HCT116 (cell line): ENCODE data around the gene HTR1A. TPM values are rescaled to one million over a fixed set of nuclear protein-coding genes. Genes with fewer than 3 reads are reported as not detected.

Experiments used
- ATAC-seq: fragments of 200-7000 bp; cut with Tn5 transposase; 2 replicates; pipeline ENCODE4 v1.9.1; 2020; ENCODE audit warnings: mild to moderate bottlenecking, moderate library complexity
- BruUV-seq: library from RNA; stranded (reverse); fragments of 400-500 nt; replicated peaks from 2 replicates; lab custom pipeline; 2021; lab: Mats Ljungman, UMichigan
- CTCF ChIA-PET: fragments of 300-600 bp; sonication (Branson Sonifier 250); formaldehyde crosslinking; loops from one replicate; lab custom pipeline; 2021; ENCODE audit warnings: antibody characterized with exemption; lab: Charles Lee
- POLR2A ChIA-PET: fragments of 300-600, 350-600 bp; sonication (Branson Sonifier 250); formaldehyde crosslinking; loops from one replicate; lab custom pipeline; 2021; ENCODE audit warnings: antibody characterized with exemption; lab: Charles Lee
- RAD21 ChIA-PET, 2 experiments: fragments of 300-600 bp; sonication (Branson Sonifier 250); formaldehyde crosslinking; loops; one replicate each; lab custom pipeline; 2023; ENCODE audit warnings: low total read pairs in 2 of 2; ENCODE audit not compliant: uncharacterized antibody in 2 of 2, unreplicated experiment in 2 of 2, low non-redundant PET in 1 of 2; lab: Charles Lee
- DNase-seq: peaks from one replicate; pipeline ENCODE4 v3.0.0-alpha.2; 2010; ENCODE audit warnings: low read depth, low spot score
- H2AFZ ChIP-seq: fragments of 200-600 bp; shearing (Covaris generic), sonication (generic); 2 replicates; pipeline ENCODE4 v1.6.1; 2017; ENCODE audit warnings: low read depth, mixed run types, mixed read lengths, antibody characterized with exemption, low read length; ENCODE audit not compliant: poor library complexity, severe bottlenecking
- H3K27ac ChIP-seq: 2 replicates; pipeline ENCODE4 v1.5.1; 2012; ENCODE audit warnings: low read depth, low read length
- H3K27me3 ChIP-seq: fragments of 200-600 bp; sonication (generic); 2 replicates; pipeline ENCODE4 v1.6.1; 2016; ENCODE audit warnings: mixed run types, low read length, mixed read lengths; ENCODE audit not compliant: insufficient read depth
- H3K36me3 ChIP-seq, 2 experiments: fragments of 200-500 bp in 1 of 2; fragments of 200-600 bp in 1 of 2; sonication (Bioruptor generic) in 1 of 2; sonication (generic) in 1 of 2; 2 replicates each; pipeline versions ENCODE4 v1.5.1 to v1.6.1; 2014 to 2016; ENCODE audit warnings: low read length in 2 of 2, inconsistent platforms in 1 of 2, mixed read lengths in 1 of 2, mixed run types in 1 of 2; ENCODE audit not compliant: insufficient read depth in 2 of 2, control insufficient read depth in 1 of 2
- H3K4me1 ChIP-seq, 2 experiments: fragments of 200-600 bp in 1 of 2; sonication (generic) in 1 of 2; 2 replicates each; pipeline versions ENCODE4 v1.5.1 to v1.6.1; 2012 to 2017; ENCODE audit warnings: low read length in 2 of 2, inconsistent platforms in 1 of 2, mild to moderate bottlenecking in 1 of 2, mixed read lengths in 1 of 2, mixed run types in 1 of 2, moderate library complexity in 1 of 2; ENCODE audit not compliant: insufficient read depth in 2 of 2, control insufficient read depth in 1 of 2
- H3K4me2 ChIP-seq: fragments of 200-600 bp; sonication (generic); 2 replicates; pipeline ENCODE4 v1.6.1; 2017; ENCODE audit warnings: mixed run types, low read length, mixed read lengths
- H3K4me3 ChIP-seq, 2 experiments: fragments of 200-600 bp in 1 of 2; sonication (generic) in 1 of 2; replicated peaks in 1 of 2; 2 replicates each; pipeline ENCODE4 v1.5.1; 2011 to 2016; ENCODE audit warnings: low read length in 2 of 2, control low read depth in 1 of 2, low read depth in 1 of 2, mild to moderate bottlenecking in 1 of 2, mixed read lengths in 1 of 2, mixed run types in 1 of 2
- H3K79me2 ChIP-seq: fragments of 200-600 bp; sonication (generic); 2 replicates; pipeline ENCODE4 v1.6.1; 2017; ENCODE audit warnings: mild to moderate bottlenecking, mixed run types, low read length, moderate library complexity, mixed read lengths; ENCODE audit not compliant: insufficient read depth
- H3K9ac ChIP-seq: fragments of 200-600 bp; sonication (generic); 2 replicates; pipeline ENCODE4 v1.6.1; 2016; ENCODE audit warnings: low read length, mixed read lengths
- H3K9me2 ChIP-seq: fragments of 200-600 bp; sonication (generic), shearing (Covaris generic); 2 replicates; pipeline ENCODE4 v1.6.1; 2017; ENCODE audit warnings: mixed run types, mild to moderate bottlenecking, moderate library complexity; ENCODE audit not compliant: insufficient read depth
- H3K9me3 ChIP-seq, 2 experiments: fragments of 200-500 bp in 1 of 2; fragments of 200-600 bp in 1 of 2; sonication (Bioruptor generic) in 1 of 2; sonication (generic) in 1 of 2; 2 replicates each; pipeline ENCODE4 v1.6.1; 2014 to 2017; ENCODE audit warnings: low read length in 2 of 2, mixed read lengths in 2 of 2, inconsistent platforms in 1 of 2, low read depth in 1 of 2, mild to moderate bottlenecking in 1 of 2, mixed run types in 1 of 2, moderate library complexity in 1 of 2; ENCODE audit not compliant: control insufficient read depth in 1 of 2, insufficient read depth in 1 of 2
- H4K20me1 ChIP-seq: fragments of 200-600 bp; sonication (generic), shearing (Covaris generic); 2 replicates; pipeline ENCODE4 v1.6.1; 2017; ENCODE audit warnings: mixed run types, mild to moderate bottlenecking, moderate library complexity; ENCODE audit not compliant: insufficient read depth
- CBX3 ChIP-seq: IDR thresholded peaks from 2 replicates; pipeline ENCODE4 v1.6.1; 2012; ENCODE audit warnings: low read depth
- CEBPB ChIP-seq: IDR thresholded peaks from 2 replicates; pipeline ENCODE4 v1.6.1; 2012; ENCODE audit warnings: low read depth
- FOSL1 ChIP-seq: IDR thresholded peaks from 2 replicates; pipeline ENCODE4 v1.6.1; 2012; ENCODE audit warnings: low read depth
- JUND ChIP-seq: IDR thresholded peaks from 2 replicates; pipeline ENCODE4 v1.6.1; 2012
- MAX ChIP-seq: IDR thresholded peaks from 2 replicates; pipeline ENCODE4 v1.6.1; 2012
- REST ChIP-seq: IDR thresholded peaks from 2 replicates; pipeline ENCODE4 v1.6.1; 2012; ENCODE audit warnings: low read depth
- SIN3A ChIP-seq: IDR thresholded peaks from 2 replicates; pipeline ENCODE4 v1.6.1; 2012; ENCODE audit warnings: low read depth
- SP1 ChIP-seq: IDR thresholded peaks from 2 replicates; pipeline ENCODE4 v1.6.1; 2012; ENCODE audit warnings: low read depth
- TCF7L2 ChIP-seq: IDR thresholded peaks from 2 replicates; pipeline ENCODE4 v1.7.0; 2011; ENCODE audit warnings: borderline replicate concordance, inconsistent platforms; ENCODE audit not compliant: insufficient read depth, insufficient read length; ENCODE audit errors: extremely low read depth
- YY1 ChIP-seq: IDR thresholded peaks from 2 replicates; pipeline ENCODE4 v1.6.1; 2011; ENCODE audit warnings: low read length, low read depth, moderate library complexity, mild to moderate bottlenecking; ENCODE audit not compliant: insufficient replicate concordance; ENCODE audit errors: extremely low read depth
- ZFX ChIP-seq: fragments of 450-650 bp; IDR thresholded peaks from 2 replicates; pipeline ENCODE4 v1.6.1; 2017
- intact Hi-C: fragments of 100-400 bp; cut with micrococcal nuclease; formaldehyde crosslinking; loops from 2 replicates; pipeline ENCODE4 v1.10.0; 2022
- total RNA-seq: library from RNA; stranded (reverse); gene quantifications from one replicate; pipeline ENCODE4 v1.2.1, GENCODE V29; 2021; ENCODE audit not compliant: unreplicated experiment
- TF ChIP-seq, protein P1 (sequence below): IDR thresholded peaks from 2 replicates; pipeline ENCODE4 v1.6.1; 2011; ENCODE audit warnings: mild to moderate bottlenecking, low read length, moderate library complexity; ENCODE audit not compliant: insufficient replicate concordance; ENCODE audit errors: extremely low read depth
- TF ChIP-seq, protein P2 (sequence below): IDR thresholded peaks from 2 replicates; pipeline ENCODE4 v1.6.1; 2012

Gene HTR1A
- total RNA-seq, 1 experiment from 2014 or later, result not detected

DNA sequence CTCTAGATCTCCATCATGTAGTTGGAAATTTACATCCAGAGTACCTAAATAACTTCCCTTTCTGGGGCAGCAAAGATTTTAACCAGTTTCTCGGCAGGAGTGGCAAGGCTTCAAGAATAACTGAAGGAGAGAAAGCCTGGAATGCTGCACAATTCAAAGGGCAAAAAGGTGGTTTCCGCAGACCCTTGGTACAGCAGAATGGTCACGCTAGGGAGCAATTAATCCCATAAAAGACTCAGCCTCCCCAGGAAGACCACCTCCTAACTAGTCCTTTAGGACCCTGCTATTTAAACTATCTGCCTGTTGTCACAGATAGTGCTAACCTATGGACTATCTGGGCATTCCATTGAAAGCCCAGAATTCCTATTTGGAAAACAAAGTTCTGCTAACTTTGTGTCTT lies 3.6 kb downstream of the HTR1A start:
- H4K20me1 ChIP-seq, result no peaks in the 10 kb centered on the region
- no peaks in the 10 kb centered on the region for H3K27me3 ChIP-seq
- H3K79me2 ChIP-seq, result no peaks in the 10 kb centered on the region
- no peak overlapping the region for H3K27ac ChIP-seq
- no peaks in the 10 kb centered on the region for H3K36me3 ChIP-seq
- H3K4me2 ChIP-seq, result no peak overlapping the region
- H3K9me2 ChIP-seq, result no peaks in the 10 kb centered on the region
- ChIA-PET CTCF (no interaction called here), RAD21 (no interaction called here), POLR2A (no interaction called here)
- no peaks in the 10 kb centered on the region for H3K4me1 ChIP-seq
- no peak for ATAC-seq
- no TSS peak for BruUV-seq
- no peak overlapping the region for H3K9ac ChIP-seq
- intact Hi-C loops, result no loop called here
- no peak overlapping the region for H3K4me3 ChIP-seq
- H2AFZ ChIP-seq, result no peak overlapping the region
- H3K9me3 ChIP-seq, result peaks cover 0 to 6% of the 10 kb centered on the region in 2 experiments; a peak in 2 of 4 replicates
- TF ChIP-seq YY1, result no peak
- no peak for TF ChIP-seq CEBPB
- no peak for TF ChIP-seq SP1
- no peak for TF ChIP-seq JUND
- no peak for TF ChIP-seq SIN3A
- TF ChIP-seq, protein P1, sequence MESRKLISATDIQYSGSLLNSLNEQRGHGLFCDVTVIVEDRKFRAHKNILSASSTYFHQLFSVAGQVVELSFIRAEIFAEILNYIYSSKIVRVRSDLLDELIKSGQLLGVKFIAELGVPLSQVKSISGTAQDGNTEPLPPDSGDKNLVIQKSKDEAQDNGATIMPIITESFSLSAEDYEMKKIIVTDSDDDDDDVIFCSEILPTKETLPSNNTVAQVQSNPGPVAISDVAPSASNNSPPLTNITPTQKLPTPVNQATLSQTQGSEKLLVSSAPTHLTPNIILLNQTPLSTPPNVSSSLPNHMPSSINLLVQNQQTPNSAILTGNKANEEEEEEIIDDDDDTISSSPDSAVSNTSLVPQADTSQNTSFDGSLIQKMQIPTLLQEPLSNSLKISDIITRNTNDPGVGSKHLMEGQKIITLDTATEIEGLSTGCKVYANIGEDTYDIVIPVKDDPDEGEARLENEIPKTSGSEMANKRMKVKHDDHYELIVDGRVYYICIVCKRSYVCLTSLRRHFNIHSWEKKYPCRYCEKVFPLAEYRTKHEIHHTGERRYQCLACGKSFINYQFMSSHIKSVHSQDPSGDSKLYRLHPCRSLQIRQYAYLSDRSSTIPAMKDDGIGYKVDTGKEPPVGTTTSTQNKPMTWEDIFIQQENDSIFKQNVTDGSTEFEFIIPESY, result no peak
- TF ChIP-seq, protein P2, sequence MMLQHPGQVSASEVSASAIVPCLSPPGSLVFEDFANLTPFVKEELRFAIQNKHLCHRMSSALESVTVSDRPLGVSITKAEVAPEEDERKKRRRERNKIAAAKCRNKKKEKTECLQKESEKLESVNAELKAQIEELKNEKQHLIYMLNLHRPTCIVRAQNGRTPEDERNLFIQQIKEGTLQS, result no peak
- no peak for TF ChIP-seq FOSL1
- no peak for DNase-seq

- CTCF ChIA-PET, result no interaction called here
- H3K27me3 ChIP-seq, result no peaks in the 10 kb centered on the region
These were observed 4.6 kb downstream of the HTR1A start for GRCh38 chr5:63957617-63958016.

More at GRCh38 chr5:63957617-63958016, 4.6 kb downstream of the HTR1A start:
- Histone ChIP-seq H2AFZ (no peak overlapping the region), H3K9me2 (no peaks in the 10 kb centered on the region), H3K9me3 (peaks cover 0 to 6% of the 10 kb centered on the region in 2 experiments; a peak in 2 of 4 replicates), H3K79me2 (no peaks in the 10 kb centered on the region), H3K27ac (no peak overlapping the region), H3K4me3 (no peak overlapping the region), H3K36me3 (no peaks in the 10 kb centered on the region), H3K4me1 (no peaks in the 10 kb centered on the region), H3K9ac (no peak overlapping the region), H3K4me2 (no peak overlapping the region), H4K20me1 (no peaks in the 10 kb centered on the region)
- ChIA-PET POLR2A (no interaction called here), RAD21 (no interaction called here)
- intact Hi-C loops, result no loop called here
- BruUV-seq, result no TSS peak
- ATAC-seq, result no peak
- no peak for DNase-seq
- TF ChIP-seq REST, result no peak
- TF ChIP-seq TCF7L2, result no peak
- no peak for TF ChIP-seq CEBPB
- no peak for TF ChIP-seq SP1
- TF ChIP-seq MAX, result no peak
- TF ChIP-seq YY1, result no peak
- TF ChIP-seq, protein P2, result no peak
- TF ChIP-seq CBX3, result no peak
- TF ChIP-seq ZFX, result no peak
- no peak for TF ChIP-seq FOSL1
- no peak for TF ChIP-seq JUND
